ENCODE results near the gene MAML3. TPM values are rescaled to one million over a fixed set of nuclear protein-coding genes. Genes with fewer than 3 reads are reported as not detected.

MAML3 gene
- total RNA-seq, 1 experiment from 2014 or later: 0.89 TPM

DNA sequence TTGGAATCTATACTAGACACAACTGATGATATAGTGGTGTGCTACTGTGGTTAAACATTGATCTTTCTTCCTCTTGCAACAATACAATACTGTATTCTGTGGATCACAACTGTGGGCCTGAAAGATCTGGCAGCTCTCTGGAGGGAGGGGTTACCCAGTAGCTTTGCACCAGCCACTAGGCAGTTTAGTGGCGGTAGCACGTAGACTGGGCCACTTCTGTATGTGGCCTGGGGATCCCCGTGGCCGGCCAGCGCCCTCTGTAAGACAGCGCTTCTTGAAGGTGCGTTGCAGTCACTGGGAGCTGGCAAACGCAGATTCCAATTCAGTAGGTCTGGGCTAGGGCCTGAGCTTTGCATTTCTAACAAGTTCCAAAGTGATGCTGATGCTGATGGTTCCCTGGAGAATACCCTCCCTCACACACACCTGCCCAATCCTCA is 319.7 kb downstream of the MAML3 start:
- peaks cover 6% of the 10 kb centered on the region for H3K36me3 Mint-ChIP-seq (ENCODE audit: insufficient read depth, unreplicated experiment)
- no peak overlapping the region for H3K27ac Mint-ChIP-seq (ENCODE audit: low read depth, unreplicated experiment)
- H3K4me1 Mint-ChIP-seq (ENCODE audit: insufficient read depth, unreplicated experiment): no peaks in the 10 kb centered on the region
- ChIA-PET POLR2A (no interaction called here), CTCF (interaction anchor here (1.1 kb wide), 1 partner anchor 114 kb away, joined by 3 read pairs; no protein-coding TSS in a partner anchor)
- DNase-seq (ENCODE audit: unreplicated experiment): no peak
- H3K4me3 Mint-ChIP-seq (ENCODE audit: unreplicated experiment): no peak overlapping the region
- intact Hi-C loops (cut with micrococcal nuclease): no loop called here
- no TSS peak for BruUV-seq (replicated peaks)
- H3K9me3 Mint-ChIP-seq (ENCODE audit: unreplicated experiment): no peaks in the 10 kb centered on the region
- TF ChIP-seq, protein P1, sequence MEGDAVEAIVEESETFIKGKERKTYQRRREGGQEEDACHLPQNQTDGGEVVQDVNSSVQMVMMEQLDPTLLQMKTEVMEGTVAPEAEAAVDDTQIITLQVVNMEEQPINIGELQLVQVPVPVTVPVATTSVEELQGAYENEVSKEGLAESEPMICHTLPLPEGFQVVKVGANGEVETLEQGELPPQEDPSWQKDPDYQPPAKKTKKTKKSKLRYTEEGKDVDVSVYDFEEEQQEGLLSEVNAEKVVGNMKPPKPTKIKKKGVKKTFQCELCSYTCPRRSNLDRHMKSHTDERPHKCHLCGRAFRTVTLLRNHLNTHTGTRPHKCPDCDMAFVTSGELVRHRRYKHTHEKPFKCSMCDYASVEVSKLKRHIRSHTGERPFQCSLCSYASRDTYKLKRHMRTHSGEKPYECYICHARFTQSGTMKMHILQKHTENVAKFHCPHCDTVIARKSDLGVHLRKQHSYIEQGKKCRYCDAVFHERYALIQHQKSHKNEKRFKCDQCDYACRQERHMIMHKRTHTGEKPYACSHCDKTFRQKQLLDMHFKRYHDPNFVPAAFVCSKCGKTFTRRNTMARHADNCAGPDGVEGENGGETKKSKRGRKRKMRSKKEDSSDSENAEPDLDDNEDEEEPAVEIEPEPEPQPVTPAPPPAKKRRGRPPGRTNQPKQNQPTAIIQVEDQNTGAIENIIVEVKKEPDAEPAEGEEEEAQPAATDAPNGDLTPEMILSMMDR (IDR thresholded peaks at IDR 0.05; ENCODE audit: unreplicated experiment): no peak
- H3K27me3 Mint-ChIP-seq (ENCODE audit: insufficient read depth, unreplicated experiment): no peaks in the 10 kb centered on the region

DNA sequence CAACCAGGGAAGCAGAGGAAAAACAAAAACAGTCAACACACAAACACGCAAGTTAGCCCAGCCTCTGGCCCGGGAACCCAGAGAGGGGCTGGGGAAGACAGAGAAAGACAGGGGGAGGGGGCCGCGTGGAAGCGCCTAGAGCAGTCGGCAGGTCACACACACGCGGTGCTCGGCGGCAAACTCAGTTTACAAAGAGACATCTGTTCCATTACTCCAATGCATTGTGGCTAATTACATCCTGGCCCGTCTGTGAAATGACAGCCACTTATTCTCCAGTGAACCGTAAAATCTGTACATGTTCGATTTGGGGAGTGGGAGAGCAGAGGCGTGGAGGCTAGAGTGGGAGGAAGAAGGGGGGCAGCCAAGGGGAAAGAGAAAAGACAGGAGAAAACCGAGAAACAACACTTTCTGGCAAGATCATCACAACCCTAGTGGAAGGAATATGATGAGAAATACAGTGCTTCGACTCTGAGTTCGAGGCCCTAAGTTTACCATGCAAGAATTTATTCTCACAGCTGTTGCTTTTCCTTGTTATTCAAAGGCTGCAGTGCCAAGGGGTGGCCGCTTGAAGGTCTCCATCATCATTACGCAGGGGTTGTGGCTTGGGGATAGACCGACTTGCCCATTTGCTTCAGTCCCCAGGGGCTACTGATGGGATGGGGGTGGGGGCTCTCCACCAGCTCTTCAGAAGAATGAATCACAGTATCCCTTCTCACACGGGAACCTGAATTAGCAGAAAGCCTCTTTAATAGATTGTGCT is 320.7 kb downstream of the MAML3 start:
- no TSS peak for BruUV-seq (replicated peaks)
- no peak for DNase-seq (ENCODE audit: unreplicated experiment)
- H3K9me3 Mint-ChIP-seq (ENCODE audit: unreplicated experiment): no peaks in the 10 kb centered on the region
- H3K36me3 Mint-ChIP-seq (ENCODE audit: insufficient read depth, unreplicated experiment): peaks cover 6% of the 10 kb centered on the region
- H3K27me3 Mint-ChIP-seq (ENCODE audit: insufficient read depth, unreplicated experiment): no peaks in the 10 kb centered on the region
- H3K4me3 Mint-ChIP-seq (ENCODE audit: unreplicated experiment): no peak overlapping the region
- ChIA-PET CTCF (interaction anchor here (1.1 kb wide), 1 partner anchor 113 kb away, joined by 3 read pairs; no protein-coding TSS in a partner anchor), POLR2A (interaction anchor here (0.7 kb wide), 1 partner anchor 174 kb away, joined by 3 read pairs; no protein-coding TSS in a partner anchor)
- H3K27ac Mint-ChIP-seq (ENCODE audit: low read depth, unreplicated experiment): no peak overlapping the region
- TF ChIP-seq, protein P1 (IDR thresholded peaks at IDR 0.05; ENCODE audit: unreplicated experiment): no peak
- no peaks in the 10 kb centered on the region for H3K4me1 Mint-ChIP-seq (ENCODE audit: insufficient read depth, unreplicated experiment)
- intact Hi-C loops (cut with micrococcal nuclease): no loop called here

DNA sequence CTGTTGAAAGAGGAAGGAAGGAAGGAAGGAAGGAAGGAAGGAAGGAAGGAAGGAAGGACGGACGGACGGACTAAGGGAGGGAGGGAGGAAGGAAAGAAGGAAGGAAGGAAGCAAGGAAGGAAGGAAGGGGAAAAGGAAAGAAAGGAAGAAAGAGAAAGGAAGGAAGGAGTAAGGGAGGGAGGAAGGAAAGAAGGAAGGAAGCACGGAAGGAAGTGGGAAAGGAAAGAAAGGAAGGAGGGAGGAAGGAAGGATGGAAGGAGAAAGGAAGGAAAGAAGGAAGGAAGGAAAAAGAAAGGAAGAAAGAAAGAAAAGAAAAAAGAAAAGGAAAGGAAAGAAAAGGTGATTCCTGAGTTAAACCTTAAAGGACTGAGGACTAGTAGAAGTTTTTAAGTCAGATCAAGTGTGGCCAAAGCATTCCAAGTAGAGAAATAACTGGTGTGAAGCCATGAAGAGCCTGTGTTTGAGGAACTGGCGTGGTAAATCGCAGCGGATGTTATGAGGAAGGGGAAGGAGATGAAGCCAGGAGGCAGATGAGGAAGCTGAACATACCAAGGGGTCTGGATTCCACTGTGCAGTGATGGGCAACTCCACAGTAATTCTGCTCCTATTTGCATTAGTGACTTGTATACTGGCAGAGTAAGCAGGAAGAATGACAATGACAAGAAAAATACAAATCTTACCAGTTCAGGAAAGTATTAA is 324.9 kb downstream of the MAML3 start:
- Mint-ChIP-seq H3K4me1 (ENCODE audit: insufficient read depth, unreplicated experiment) (no peaks in the 10 kb centered on the region), H3K27ac (ENCODE audit: low read depth, unreplicated experiment) (no peak overlapping the region), H3K36me3 (ENCODE audit: insufficient read depth, unreplicated experiment) (no peaks in the 10 kb centered on the region), H3K4me3 (ENCODE audit: unreplicated experiment) (no peak overlapping the region), H3K9me3 (ENCODE audit: unreplicated experiment) (no peaks in the 10 kb centered on the region), H3K27me3 (ENCODE audit: insufficient read depth, unreplicated experiment) (no peaks in the 10 kb centered on the region)
- no TSS peak for BruUV-seq (replicated peaks)
- intact Hi-C loops (cut with micrococcal nuclease): no loop called here
- ChIA-PET CTCF (no interaction called here), POLR2A (interaction anchor here (0.7 kb wide), 1 partner anchor 422 kb away, joined by 3 read pairs; no protein-coding TSS in a partner anchor)
- DNase-seq (ENCODE audit: unreplicated experiment): no peak
- TF ChIP-seq, protein P1 (IDR thresholded peaks at IDR 0.05; ENCODE audit: unreplicated experiment): no peak

DNA sequence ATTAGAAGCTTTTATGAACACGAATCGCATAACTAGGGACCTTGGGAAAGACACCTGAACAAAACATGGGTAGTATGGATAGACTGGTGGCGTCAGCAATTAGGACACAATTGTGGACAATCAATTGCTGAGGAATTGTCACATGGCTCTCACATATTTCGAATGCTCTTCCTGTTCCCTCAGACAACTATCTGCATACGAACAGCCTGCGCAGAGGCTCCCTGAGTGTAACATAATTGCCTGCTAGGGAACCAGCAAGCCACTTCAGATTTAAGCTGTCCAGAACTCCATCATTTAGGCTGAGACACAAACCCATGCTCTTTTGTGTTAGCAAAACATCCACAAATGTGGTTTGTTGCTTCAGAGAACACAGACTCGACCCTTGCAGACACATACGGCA is 327.6 kb downstream of the MAML3 start:
- DNase-seq (ENCODE audit: unreplicated experiment): no peak
- BruUV-seq (replicated peaks): no TSS peak
- Mint-ChIP-seq H3K9me3 (ENCODE audit: unreplicated experiment) (no peaks in the 10 kb centered on the region), H3K4me3 (ENCODE audit: unreplicated experiment) (no peak overlapping the region), H3K4me1 (ENCODE audit: insufficient read depth, unreplicated experiment) (no peaks in the 10 kb centered on the region), H3K36me3 (ENCODE audit: insufficient read depth, unreplicated experiment) (no peaks in the 10 kb centered on the region), H3K27me3 (ENCODE audit: insufficient read depth, unreplicated experiment) (no peaks in the 10 kb centered on the region), H3K27ac (ENCODE audit: low read depth, unreplicated experiment) (no peak overlapping the region)
- TF ChIP-seq, protein P1 (IDR thresholded peaks at IDR 0.05; ENCODE audit: unreplicated experiment): no peak
- intact Hi-C loops (cut with micrococcal nuclease): no loop called here
- ChIA-PET CTCF (no interaction called here), POLR2A (interaction anchor here (0.6 kb wide), 1 partner anchor 69 kb away, joined by 3 read pairs; no protein-coding TSS in a partner anchor)
